Measurements from ENCODE around the gene CMSS1. TPM values are rescaled to one million over a fixed set of nuclear protein-coding genes. Genes with fewer than 3 reads are reported as not detected.

CMSS1 gene
- total RNA-seq, 1 experiment from 2014 or later = 35.7 TPM

DNA sequence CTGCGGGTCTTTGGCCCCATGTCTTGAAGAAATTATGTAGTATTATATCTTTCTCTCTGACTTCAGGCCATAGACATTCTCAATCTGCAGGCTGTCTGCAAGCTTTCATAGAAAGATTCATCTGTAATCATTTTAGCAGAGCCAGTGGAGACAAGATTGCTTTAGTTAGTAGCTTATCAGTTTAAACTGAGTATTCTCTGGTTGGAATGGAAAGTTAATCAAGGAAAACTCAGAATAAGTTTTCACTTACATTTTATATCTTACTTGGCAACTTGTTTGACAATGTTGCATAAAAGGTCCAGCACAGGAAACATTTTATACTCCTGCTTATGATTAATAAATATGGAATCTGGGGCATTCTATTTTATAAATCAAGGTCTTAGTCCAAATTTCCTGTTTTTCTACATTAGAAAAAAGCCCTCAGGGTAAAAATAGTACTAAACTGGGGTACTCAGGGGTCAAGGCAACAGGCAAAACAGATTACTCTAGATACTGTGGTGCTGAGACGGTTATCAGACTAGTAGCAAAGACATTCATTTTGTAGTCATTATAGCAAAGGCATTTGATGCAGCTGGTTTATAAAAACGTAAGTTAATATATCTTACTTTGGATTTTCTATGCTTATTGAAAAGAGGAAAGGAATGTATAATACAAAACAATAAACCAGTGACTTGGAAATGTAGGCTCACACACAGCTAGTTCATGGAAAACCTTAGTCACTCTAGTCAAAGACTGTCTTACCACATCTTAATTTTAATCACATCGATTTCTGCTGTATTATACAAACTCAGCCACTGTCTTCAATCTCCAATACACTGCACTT lies 341.9 kb downstream of the CMSS1 start:
- in situ Hi-C loops (cut with HindIII; ENCODE audit: low sequenced_read_pairs) = no loop called here
- no peak for DNase-seq (ENCODE audit: low spot score)

DNA sequence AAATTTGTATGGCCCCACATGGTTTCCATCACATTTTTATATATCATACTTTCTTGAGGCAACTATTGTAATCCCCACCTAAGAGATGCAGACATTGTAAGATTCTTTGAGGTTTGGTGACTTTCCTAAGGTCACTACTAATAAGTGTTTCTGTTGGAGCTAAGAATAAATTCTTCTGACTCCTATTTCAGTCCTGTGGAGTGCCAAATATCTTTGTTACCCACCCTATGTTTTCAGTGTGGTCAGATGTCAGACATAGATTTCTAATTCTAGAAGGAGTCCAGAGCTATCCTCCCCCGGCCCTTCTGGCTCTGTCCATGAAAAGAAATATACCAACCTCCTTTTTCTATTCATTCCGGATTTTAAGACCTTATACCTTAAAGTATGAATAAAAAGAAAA lies 342.9 kb downstream of the CMSS1 start:
- DNase-seq (ENCODE audit: low spot score) = no peak
- in situ Hi-C loops (cut with HindIII; ENCODE audit: low sequenced_read_pairs) = no loop called here

DNA sequence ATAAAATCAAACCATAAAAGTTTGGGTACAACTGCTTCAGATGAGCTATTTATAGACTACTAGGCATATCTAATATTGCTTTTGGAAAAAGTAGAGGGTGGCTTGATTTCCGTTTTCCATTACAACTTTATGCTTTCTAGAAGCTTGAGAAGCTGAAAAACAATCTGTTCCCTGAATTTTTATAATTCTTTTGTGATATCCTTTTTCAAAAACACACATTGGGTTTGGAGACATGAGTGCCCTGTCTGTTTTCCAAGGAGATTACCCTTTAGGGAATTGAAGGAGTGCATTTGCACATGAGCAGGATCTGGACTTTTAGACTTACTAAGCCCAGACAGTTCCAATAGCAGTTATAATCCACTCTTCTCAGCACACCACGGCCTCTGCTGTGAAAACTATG lies 346.1 kb downstream of the CMSS1 start:
- DNase-seq (ENCODE audit: low spot score) = no peak
- in situ Hi-C loops (cut with HindIII; ENCODE audit: low sequenced_read_pairs) = no loop called here

DNA sequence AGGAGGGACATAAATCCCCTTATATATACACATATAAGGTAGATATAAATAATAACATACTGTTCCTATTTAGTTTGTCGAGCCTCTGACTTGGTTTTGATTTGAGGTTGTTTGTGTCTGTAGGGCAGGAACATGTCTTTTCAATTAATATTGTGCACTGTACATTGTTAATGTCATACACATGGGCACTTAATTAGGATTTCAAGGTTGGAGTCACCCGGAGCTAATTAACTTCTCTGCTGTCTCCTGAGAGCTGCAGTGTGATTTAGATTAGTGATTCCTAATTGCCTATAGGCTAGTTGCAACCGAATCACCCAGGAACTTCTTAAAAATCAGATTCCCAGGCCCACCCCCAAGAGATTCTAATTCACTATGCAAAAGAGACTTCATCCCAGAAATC lies 347.1 kb downstream of the CMSS1 start:
- in situ Hi-C loops (cut with HindIII; ENCODE audit: low sequenced_read_pairs) = no loop called here
- no peak for DNase-seq (ENCODE audit: low spot score)

DNA sequence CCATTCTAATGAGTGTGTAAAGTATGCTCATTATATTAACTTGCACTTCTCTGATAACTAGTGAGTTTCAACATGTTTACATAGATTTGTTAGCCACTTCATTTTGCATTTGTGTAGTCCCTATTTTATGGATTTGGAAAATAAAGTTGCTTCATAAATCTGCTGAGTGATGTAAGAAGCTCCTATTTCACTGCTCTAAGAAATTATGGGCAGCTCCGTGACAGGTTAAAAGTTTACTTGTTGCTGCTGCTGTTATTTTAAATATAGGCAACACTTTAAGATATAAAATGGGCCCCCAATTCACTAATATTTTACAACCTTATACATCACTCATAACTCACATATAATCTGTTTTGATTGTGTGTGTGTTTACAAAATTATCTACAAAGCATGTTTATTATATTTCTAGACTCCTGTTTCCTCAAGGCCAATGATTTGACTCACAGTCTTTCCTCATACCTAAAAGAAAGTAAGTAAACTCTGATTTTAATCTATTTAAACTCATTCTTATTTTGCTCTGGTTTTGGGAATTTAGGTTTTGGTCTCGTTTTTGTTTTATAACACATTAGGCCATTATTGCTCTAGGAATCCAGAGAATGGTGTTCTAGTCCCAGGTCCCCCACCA lies 348.4 kb downstream of the CMSS1 start:
- in situ Hi-C loops (cut with HindIII; ENCODE audit: low sequenced_read_pairs) = no loop called here

DNA sequence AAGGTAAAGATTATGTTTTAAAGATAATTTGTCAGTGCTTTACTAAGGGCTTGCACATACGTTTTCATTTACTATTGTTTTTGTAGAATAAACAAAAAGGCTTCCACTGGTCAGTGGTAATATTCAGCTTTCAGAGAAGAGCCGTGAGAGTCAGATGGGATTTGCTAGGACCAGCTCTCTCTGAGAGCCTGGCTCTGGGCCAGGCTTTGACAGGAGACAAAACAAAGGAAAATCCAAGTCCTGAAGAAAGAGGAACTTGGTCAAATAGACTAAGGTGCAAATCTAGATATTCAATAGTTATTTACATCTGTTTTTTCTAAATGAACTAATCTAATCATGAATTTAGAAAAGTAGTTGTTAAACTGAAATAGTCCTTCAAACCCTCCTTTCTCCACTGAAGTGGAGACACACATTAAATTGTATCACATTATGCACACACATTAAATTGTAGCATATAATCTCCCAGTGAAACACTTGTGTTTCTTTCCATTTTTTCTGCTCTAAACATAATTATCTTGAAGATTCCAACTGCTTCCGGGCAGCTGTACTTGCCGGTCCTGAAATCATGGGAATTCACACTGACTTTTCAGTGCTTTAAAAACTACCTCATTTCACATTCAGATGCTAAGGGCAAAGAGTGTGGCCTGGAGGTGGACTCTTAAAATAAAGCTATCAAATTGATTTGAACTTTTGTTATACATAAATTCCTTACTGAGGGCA lies 351.7 kb downstream of the CMSS1 start:
- in situ Hi-C loops (cut with HindIII; ENCODE audit: low sequenced_read_pairs) = no loop called here
- peak; percentile 65 for DNase-seq (ENCODE audit: low spot score)

More for the DNA sequence above, 348.4 kb downstream of the CMSS1 start:
- DNase-seq (ENCODE audit: low spot score) = no peak

DNA sequence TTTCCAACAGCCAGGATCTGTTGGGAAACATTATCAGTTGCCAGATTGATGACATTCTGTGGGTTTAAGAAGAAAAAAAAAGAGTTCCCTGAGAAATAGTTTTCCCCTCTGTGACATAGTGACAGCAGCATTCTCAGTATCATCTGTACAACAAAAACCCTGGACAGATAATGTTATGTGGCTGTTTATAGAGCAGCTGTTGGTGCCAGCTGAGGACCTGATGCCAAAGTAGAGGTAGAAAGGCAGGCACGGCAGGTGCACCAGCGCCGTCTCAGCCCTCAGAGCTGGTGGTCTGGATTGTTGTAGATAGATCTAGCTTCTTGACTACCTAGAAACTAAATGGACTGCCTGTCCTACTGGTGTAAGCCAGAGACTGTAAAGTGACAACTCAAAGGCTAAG lies 352.8 kb downstream of the CMSS1 start:
- in situ Hi-C loops (cut with HindIII; ENCODE audit: low sequenced_read_pairs) = no loop called here
- no peak for DNase-seq (ENCODE audit: low spot score)

DNA sequence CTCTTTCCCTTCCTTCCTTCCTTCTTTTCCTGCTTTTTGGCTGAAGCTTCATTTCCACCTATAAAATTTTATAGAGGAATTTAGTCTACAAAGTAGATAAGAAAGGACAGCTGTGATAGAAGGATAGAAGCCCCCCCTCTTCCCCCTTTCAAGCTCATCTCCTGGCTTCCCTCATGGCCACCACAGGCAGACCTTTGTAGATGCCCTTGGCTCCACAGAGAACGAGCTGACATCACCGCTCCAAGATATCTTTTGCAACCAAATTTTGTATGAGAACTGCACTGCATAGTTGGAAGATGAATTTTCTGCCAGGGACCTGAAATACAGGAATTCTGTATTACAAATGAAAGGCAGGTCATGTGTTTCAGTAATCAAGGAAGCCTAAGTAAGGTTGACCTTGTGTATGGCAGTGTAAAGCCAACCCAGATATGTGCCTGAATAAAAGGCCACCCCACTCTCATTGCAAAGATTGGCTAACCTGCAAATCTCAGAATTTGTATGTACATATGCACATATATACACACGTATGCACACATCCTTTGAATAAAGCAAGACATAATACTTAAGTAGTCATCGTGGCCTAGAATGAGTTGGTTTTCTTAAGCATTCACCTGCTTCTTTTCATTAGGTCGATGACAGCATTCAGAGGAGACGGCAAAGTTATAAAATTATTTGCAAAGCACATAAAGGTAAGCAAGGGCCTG lies 353.7 kb downstream of the CMSS1 start:
- no peak for DNase-seq (ENCODE audit: low spot score)
- in situ Hi-C loops (cut with HindIII; ENCODE audit: low sequenced_read_pairs) = no loop called here

DNA sequence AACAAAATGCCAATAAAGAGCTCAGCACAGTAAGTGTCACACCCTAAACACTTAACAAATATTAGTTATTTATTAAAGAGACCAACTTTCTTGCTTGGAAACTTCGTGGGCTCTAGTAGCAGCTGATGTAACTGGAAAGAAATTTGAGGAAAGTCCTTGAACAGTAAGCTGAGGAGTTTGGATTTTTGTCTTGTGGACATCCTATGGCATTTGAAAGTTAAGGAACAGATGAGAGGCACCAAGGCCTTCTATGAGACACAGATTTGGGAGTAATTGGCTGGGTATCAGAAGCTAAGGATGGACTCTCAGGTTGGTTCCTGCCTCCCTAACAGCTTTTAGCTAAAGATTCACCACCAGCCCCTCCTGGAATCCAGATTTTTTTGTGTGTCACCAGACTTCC lies 356.3 kb downstream of the CMSS1 start:
- in situ Hi-C loops (cut with HindIII; ENCODE audit: low sequenced_read_pairs) = no loop called here
- DNase-seq (ENCODE audit: low spot score) = no peak

DNA sequence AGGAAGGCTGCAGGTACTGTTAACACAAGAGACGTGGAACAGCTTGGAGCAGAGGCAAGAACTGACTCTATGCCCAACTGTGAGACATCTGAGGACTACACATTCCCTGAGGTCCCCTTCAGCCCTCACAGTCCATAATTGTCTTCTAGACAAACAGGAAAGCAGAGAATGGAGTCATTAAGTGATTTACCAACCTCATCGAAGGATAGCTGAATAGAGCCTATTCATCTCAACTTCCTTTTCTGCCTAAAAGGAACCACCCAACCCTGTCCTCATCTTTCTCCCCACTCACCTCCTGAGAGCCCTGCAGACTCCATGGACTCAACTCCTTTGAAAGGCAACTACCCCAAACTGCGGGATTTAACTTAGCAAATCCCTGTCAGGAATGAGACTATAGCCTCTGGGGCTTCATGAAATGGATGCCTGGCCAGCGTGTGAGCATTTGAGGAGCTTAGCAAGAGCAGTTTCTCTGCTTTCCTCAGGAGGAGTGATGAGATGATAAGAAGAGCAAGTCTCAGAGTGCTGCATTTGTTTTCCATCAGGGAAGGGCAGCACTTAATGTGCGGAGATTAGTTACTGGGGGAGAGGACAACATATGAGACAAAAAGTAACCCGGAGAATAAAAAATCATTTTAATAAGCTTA lies 358.1 kb downstream of the CMSS1 start:
- DNase-seq (ENCODE audit: low spot score) = no peak
- in situ Hi-C loops (cut with HindIII; ENCODE audit: low sequenced_read_pairs) = no loop called here

DNA sequence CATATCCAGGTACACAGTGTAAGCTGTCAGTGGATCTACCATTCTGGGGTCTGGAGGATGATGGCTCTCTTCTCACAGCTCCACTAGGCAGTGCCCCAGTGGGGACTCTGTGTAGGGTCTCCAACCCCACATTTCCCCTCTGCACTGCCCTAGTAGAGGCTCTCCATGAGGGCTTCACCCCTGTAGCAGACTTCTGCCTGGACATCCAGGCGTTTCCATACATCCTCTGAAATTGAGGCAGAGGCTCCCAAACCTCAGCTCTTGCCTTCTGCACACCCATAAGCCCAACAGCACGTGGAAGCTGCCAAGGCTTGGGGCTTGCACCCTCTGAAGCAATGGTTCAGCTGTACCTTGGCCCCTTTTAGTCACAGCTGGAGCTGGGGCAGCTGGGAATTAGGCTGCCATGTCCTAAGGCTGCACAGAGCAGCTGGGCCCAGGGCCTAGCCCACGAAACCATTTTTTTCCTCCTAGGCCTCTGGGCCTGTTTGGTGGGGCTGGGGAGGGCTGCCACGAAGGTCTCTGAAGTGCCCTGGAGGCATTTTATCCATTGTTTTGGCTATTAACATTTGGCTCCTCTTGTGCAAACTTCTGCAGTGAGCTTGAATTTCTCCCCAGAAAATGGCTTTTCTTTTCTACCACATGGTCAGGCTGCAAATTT lies 362.2 kb downstream of the CMSS1 start:
- in situ Hi-C loops (cut with HindIII; ENCODE audit: low sequenced_read_pairs) = no loop called here
- no peak for DNase-seq (ENCODE audit: low spot score)

DNA sequence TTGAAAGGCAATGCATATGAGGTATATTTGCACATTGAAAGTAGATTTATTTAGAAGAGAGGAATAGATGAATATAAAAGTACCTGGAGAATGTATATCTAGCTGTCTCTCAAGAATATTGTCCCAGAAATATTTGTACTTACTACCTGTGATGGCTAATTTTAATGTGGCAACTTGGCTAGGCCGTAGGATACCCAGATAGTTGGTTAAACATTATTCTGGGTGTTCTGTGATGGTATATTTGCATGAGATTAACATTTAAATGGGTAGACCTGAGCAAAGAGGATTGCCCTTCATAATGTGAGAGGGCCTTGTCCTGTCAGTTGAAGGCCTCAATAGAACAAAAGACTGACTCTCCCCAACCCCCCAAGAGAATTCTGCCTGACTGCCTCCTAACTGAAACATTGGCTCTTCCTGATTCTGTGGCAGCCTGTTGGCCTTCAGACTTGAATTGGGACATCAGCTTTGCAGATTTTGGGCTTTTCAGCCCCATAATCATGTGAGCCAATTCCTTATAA lies 366.0 kb downstream of the CMSS1 start:
- in situ Hi-C loops (cut with HindIII; ENCODE audit: low sequenced_read_pairs) = no loop called here
- no peak for DNase-seq (ENCODE audit: low spot score)

DNA sequence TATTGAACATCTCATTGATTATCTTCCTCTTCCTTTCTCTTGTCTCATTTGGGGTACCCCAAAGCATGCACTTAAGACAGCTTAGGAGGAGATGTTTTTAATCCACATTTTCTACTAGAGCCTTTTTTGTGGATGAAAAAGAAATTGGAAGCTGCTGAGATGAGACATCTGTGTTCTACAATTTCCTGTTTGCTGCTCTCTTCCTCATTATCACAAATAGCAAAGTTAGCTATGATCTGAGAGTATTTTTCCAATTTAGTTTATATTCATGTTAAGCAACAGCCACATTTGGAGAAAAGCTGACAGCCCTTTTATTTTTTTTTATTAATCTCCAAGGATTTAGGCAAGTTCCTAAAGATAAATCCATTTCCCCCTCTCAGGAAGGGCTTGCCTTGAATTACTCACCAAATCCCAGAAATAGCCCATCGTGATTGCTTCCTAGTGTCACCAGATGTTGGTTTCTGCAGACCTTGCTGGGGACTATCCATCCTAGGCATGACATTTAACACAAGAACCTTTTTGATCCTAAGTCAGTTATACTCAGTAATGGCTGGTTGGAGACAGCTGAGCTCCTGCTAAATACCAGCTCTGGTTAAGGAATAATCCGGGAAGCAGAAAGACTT lies 367.4 kb downstream of the CMSS1 start:
- no peak for DNase-seq (ENCODE audit: low spot score)
- in situ Hi-C loops (cut with HindIII; ENCODE audit: low sequenced_read_pairs) = no loop called here

DNA sequence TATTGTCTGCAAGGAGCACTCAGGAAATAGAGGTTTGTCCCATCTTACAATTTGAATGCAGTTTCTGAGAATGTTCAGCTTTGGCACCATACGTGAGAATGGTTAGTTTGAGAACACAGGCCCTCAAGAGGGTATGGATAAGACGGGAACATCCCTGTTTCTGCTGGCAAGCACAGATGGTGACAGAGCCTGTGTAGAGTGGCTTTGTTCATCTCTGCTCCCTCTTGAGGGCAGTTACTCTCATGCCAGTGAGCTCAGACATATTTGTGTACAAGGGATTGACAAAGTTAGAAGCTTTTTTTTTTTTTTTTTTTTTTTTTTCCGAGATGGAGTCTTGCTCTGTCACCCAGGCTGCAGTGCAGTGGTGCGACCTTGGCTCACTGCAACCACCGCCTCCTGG lies 368.2 kb downstream of the CMSS1 start:
- in situ Hi-C loops (cut with HindIII; ENCODE audit: low sequenced_read_pairs) = no loop called here

DNA sequence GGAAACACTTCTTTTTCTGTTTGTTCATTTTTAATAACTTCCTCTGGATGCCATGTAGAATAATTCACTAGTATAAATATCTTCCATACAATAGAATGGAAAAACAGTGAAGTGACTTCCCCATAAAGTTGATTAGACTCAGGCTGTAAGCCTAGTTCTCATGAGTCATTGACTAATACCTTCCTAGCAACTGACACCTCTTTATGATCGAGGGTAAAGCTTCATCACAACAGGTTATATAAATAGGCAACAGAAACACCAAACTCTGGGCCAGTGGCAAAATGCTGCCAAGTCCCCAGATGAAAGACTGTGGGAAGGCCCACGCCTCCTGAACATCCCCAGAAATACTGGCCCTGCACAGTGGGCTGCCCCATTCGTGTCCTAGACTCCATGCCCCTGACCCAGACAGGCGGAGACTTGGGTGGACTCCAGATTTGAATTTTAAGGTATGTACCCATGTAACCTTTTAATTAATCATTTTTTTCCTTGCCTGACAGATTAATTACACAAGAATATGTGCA lies 371.8 kb downstream of the CMSS1 start:
- in situ Hi-C loops (cut with HindIII; ENCODE audit: low sequenced_read_pairs) = no loop called here
- no peak for DNase-seq (ENCODE audit: low spot score)

More for the DNA sequence above, 368.2 kb downstream of the CMSS1 start:
- DNase-seq (ENCODE audit: low spot score) = no peak

DNA sequence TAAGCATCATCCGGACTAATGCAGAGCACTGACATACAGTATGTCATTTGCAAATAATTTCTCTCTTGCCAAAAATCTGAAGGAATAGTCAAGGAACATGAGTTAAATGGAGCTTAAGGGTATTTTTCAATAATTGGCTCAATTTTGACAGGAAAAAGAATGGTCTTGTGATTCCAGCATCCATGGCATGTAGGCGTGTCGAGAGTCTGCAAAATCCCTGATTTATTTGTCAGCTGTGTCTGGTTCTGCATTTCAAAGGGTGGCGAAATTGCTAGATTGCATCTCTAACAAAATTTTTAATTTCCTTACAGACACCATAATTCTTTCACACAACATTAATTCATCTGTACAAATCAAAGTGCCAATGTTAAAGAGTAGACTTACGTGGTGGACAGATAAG lies 377.7 kb downstream of the CMSS1 start:
- in situ Hi-C loops (cut with HindIII; ENCODE audit: low sequenced_read_pairs) = no loop called here
- no peak for DNase-seq (ENCODE audit: low spot score)

DNA sequence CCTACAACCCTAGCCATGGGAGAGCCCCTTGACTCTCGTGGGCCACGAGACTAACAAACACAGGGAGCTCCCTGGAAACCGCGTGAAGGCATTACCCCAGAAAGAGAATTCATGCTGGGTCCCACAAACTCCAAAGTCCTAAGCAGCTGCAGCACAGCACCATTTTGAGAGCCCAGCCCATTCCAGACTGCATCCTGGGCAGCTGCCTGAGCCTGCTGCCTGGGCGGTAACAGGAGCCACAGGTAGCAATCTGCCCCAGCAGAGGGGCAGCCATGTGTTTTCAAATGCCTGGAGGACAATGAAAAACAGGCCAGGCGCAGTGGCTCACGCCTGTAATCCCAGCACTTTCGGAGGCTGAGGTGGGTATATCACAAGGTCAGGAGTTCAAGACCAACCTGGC lies 380.2 kb downstream of the CMSS1 start:
- DNase-seq (ENCODE audit: low spot score) = no peak
- in situ Hi-C loops (cut with HindIII; ENCODE audit: low sequenced_read_pairs) = no loop called here
